HK-2 (cell line): Measurements from ENCODE around the gene SLC6A13.
"Not testable (repeated sequence)": the region's sequence is repeated elsewhere in the genome, so short reads cannot be mapped to it uniquely, and the experiment has no call there.

Experiments used
- DNase-seq: peaks from one replicate; pipeline ENCODE4 v3.0.0-alpha.2; 2018; ENCODE audit not compliant: unreplicated experiment

Gene SLC6A13

GRCh38 chr12:233615-233968, 29.0 kb downstream of the SLC6A13 start:
- DNase-seq: no peak

GRCh38 chr12:232731-233614, 29.7 kb downstream of the SLC6A13 start:
- DNase-seq: no peak

DNA sequence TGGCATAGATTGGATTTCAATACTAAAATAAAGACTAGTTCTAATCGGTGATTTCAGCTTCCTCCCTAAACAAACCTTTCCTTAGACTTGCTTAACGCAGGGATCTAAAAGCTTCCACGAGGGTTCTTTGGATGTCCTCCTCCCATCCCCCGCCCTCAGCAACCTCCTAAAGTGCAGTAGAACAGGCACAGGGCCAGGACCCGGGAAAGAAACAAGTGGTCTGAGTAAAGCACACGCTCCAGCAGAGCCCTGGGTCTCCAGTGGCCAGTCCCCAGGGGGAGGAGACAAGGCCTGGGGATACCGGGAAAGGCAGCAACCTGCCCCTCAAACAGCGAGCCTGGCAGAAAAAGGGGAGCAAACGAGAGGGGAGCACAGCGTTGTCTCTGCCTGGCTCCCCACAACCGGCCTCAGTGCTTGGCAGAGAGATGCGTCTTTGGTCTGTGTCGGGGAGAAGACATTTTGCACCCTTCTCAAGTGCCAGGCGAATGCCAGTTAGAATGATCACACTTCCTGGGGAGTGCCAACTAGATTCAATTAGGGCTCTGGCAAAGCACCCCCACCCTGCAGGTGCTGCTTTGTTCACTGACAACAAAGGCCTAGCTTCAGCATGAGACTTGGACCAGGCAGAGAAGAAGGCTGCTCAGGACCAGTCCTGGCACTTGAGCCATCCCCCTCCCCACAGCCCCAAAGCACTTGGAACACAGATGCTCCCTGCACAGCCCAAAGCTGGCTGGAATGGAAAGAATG, 31.5 kb downstream of the SLC6A13 start:
- no peak for DNase-seq

GRCh38 chr12:229441-230191, 33.0 kb downstream of the SLC6A13 start:
- DNase-seq: no peak

DNA sequence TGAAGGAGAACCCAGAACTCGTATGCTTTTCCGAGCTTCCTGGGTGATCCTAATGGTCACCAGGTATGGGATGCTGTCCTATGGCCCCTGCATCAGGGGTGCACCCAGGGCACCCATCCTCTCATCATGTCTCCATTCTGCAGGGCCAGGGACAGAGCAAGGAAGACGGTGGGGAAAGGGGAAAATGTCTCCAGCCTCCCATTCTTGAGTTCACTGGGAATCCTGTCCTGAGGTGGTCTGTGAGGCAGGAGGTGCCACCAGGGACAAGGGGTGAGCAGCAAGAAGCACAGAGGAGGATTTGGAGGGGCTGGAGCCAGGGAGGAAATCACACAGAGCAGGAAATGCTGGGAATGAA, 33.8 kb downstream of the SLC6A13 start:
- DNase-seq: no peak

DNA sequence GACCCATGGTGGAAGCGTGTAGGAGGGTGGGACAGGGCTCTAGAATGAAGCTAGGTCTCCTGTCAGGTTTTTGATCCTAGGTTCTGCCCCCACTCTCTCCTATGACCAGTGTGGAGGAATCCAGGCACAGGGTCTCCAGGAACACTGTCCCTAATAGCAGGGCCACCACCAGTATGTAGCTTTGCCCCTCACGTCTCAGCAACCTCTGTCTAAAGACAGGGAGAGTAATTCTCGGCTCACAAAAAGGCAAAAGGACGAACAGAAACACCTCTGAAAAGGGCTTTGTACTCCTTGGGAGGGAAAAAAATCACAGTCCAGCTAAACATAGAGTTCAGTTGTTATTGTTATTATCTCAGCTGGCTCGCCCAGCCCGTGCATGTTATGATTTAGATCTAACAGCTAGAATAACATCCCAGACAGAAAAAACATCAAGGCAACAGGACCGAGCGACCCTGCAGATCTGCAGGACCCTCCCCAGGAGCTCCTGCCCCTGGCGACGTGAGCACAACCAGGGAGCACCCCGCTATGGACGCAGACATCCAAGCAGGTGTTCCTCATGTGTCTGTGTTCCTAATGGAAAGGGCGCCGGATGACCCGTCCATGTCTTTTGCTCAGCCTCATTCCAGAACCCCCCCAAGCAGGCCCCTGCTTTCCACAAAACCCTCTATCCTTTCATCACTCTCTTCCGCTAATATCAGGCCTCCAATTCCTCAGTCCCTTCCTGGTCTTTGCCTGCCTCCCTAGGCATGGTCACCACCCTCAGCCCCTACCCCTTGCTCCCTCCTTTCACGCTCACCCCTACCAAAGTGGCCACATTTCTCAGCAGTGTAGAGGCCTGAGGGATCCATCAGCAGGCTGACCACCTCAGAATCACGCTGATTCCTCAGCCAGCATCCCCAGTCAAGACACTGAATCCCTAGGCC, 34.5 kb downstream of the SLC6A13 start:
- DNase-seq: no peak

DNA sequence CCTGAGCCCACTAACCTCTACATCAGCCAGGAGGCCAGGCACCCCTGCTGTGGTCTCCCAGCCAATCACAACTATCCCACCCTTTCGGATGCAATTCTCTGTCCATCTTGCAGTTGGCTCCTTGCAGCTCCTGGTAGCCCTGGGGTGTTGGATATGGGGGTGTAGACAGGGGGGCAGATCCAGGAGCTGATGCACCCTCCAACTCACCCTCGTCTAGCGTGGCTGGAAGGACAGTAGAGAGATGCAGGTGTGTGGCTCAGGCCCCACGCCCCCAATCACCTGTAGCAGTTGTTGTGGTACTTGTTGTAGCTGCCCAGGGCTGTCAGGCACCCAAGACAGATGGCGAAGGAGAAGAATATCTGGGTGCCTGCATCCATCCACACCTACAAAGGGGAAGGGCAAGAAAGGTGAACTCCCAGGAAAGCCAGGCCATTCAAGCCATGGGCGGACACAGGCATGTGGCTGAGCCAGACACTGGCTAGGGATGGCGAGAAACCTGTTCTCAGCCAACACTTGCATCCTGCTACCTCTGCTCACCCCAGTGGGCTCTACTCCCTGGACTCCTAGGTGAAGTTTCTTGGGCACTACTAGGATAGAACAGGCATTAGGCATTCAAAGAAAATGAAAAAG, 35.2 kb downstream of the SLC6A13 start:
- no peak for DNase-seq

- DNase-seq: no peak
These were observed 36.2 kb downstream of the SLC6A13 start for GRCh38 chr12:226401-226800.

- no peak for DNase-seq
These were observed 37.6 kb downstream of the SLC6A13 start for GRCh38 chr12:225012-225411.

GRCh38 chr12:224330-224729, 38.3 kb downstream of the SLC6A13 start:
- DNase-seq: no peak

- DNase-seq: no peak
These were observed 38.8 kb downstream of the SLC6A13 start for GRCh38 chr12:223841-224240.

DNA sequence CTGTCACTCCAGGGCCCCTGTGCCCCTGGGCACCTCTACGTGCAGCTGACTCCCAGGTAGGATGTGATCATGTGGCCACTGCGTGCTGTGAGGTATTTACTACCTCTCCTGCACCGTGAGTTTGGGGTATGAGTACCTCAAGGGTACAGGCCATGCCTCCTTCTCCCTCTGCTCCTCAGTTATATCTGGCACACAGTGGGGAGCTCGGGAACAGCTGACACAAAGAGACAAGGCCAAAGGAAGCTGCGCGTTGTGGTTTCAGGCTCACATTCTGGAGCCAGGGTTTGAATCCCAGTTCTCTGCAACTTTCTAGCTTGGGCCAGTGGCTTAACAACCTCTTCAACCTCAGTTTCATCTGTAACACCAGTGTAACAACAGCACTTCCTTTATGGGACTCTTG, 40.9 kb downstream of the SLC6A13 start:
- DNase-seq: no peak

GRCh38 chr12:220946-221550, 41.6 kb downstream of the SLC6A13 start:
- no peak for DNase-seq

DNA sequence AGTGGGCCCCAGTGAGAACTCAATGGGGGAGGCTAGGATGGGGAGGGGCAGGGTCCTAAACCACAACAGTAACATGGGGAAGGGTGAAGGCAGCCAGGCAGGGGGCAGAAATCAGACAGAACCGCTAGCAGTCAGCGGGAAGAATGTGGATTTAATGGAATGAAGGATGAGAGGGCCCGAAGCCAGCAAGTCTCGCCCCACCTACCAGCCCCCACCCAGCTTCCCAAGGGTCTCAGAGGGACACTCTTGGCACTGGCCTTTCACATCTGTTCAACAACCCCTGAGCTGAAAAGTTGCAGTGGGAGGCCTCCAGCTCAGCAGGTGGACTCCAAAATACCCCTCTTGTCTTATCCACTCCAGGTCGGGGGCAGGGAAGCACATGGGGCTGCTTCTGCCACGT, 42.1 kb downstream of the SLC6A13 start:
- DNase-seq: no peak

DNA sequence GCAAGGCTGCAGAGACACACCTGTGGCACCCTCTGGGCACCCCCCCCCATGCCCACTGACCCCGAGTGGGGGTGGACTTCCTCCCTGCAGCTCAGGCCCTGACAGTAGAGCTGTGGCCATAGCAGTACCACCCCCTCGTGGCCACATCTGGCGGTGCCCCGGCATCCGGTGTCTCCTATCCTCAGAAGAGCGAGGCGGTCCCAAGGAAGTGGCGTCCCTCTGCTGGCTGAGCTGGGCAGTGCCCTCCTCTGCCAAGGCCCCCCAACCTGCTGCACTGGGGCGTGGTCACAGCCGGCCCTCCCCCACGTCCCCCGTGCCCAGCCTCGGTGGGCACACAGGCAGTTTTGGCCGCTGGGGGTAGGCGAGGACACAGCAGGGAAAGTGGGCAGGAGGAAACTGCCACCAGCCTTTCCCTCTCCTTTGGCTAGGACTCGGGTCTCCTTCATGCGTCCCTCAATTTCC, 42.7 kb downstream of the SLC6A13 start:
- DNase-seq: peak; percentile 74

- DNase-seq: no peak
These were observed 43.7 kb downstream of the SLC6A13 start for GRCh38 chr12:218728-219590.

DNA sequence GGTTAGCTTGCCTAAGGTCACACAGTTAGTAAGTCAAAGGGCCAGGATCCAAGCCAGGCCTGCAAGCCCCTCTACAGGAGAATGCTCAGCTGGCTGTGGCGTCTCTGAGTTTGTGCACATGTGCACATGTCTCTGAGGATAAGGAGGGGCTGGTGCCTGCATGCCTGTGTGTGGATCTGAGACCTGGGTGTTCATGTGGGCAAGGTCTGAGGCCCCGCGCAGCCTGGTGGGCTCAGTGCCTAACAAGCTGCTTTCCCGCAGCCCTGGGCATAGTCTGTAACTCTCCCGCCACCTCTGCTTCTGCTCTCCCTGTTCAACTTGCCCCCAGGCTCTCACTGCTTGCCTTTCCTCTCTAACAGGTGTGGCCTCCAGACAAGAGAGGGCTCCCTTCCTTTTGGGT, 44.4 kb downstream of the SLC6A13 start:
- DNase-seq: no peak

DNA sequence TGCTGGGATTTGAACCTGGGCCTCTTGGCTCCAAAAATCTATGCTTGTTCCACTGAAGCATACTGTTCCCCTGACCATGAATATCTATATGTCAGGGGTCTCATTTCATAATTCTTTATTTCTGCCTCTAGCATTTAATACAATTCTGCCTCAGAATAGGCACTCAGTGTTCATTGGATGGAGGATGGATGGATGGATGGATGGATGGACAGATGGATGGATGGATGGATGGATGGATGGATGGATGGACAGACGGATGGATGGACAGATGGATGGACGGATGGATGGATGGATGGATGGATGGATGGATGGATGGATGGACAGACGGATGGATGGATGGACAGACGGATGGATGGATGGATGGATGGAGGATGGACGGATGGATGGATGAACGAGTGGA, 45.6 kb downstream of the SLC6A13 start:
- DNase-seq: not testable (repeated sequence)

DNA sequence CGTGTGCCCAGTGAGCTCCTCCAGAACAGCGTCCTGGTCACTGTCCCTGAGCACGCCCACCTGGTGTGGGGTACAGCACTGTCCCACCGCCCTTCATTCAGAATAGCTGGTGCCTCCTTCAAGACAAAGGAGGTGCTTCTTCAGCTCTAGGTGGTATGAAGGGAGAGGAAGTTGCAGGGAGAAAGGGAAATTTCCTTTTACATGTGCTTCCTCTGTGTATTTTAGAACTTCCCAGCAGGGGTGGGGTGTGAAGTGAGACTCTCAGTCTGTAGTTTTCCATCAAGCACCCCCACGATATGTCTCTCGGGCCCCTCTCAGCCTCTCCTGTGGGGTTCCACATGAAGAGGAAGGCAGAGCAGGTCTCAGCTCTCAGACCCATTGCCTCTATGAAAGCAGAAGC, 47.5 kb downstream of the SLC6A13 start:
- DNase-seq: no peak
